Vagina (tissue), 2 donors: ENCODE measurements around the gene NFIB. TPM values are rescaled to one million over a fixed set of nuclear protein-coding genes. Genes with fewer than 3 reads are reported as not detected.

Experiments used
- DNase-seq, 2 donors: peaks; one replicate each; pipeline ENCODE4 v3.0.0-alpha.2; 2017; ENCODE audit errors: extremely low spot score in 2 of 2
- H3K27ac ChIP-seq: fragments of 200-600 bp; sonication (generic); one replicate; pipeline ENCODE4 v1.5.1; 2019
- H3K27me3 ChIP-seq: fragments of 200-600 bp; sonication (generic); one replicate; pipeline ENCODE4 v1.5.1; 2019
- H3K36me3 ChIP-seq, 2 donors: fragments of 200-600 bp; sonication (generic); one replicate each; pipeline ENCODE4 v1.5.1; 2017 to 2019
- H3K4me1 ChIP-seq: fragments of 200-600 bp; sonication (generic); one replicate; pipeline ENCODE4 v1.5.1; 2019
- H3K4me3 ChIP-seq, 2 donors: fragments of 200-600 bp; sonication (generic); 1 replicate in 1 of 2; 2 replicates in 1 of 2; pipeline ENCODE4 v1.5.1; 2016 to 2019
- H3K9me3 ChIP-seq: fragments of 200-600 bp; sonication (generic); one replicate; pipeline ENCODE4 v1.5.1; 2019
- POLR2A ChIP-seq, 2 donors: fragments of 450-650 bp; IDR thresholded peaks; one replicate each; pipeline ENCODE4 v1.6.1; 2017; ENCODE audit warnings: antibody characterized with exemption in 2 of 2, mild to moderate bottlenecking in 2 of 2, moderate library complexity in 2 of 2
- POLR2AphosphoS5 ChIP-seq, 2 donors: sonication (generic); formaldehyde crosslinking; IDR thresholded peaks; one replicate each; pipeline ENCODE4 v1.9.0; 2017; ENCODE audit warnings: antibody characterized with exemption in 2 of 2, mild to moderate bottlenecking in 2 of 2, low read depth in 1 of 2; ENCODE audit not compliant: insufficient read depth in 1 of 2
- intact Hi-C: fragments of 100-400 bp; cut with DNase I; formaldehyde crosslinking; loops from one replicate; pipeline ENCODE4 v1.15.1; 2023
- total RNA-seq: library from RNA; depleted of rRNA; stranded (reverse); fragments of >200 nt; gene quantifications from one replicate; pipeline ENCODE4 v1.2.3, GENCODE V29; 2016
- TF ChIP-seq, protein P1 (sequence below), 3 experiments: fragments of 450-650 bp in 2 of 3; fragments of 200-600 bp in 1 of 3; sonication (generic) in 1 of 3; IDR thresholded peaks; one replicate each; pipeline ENCODE4 v1.5.1; 2017 to 2019; ENCODE audit warnings: antibody characterized with exemption in 3 of 3, mild to moderate bottlenecking in 2 of 3, moderate library complexity in 2 of 3

The NFIB gene
- total RNA-seq, 1 donor from 2014 or later: 73.4 TPM

DNA sequence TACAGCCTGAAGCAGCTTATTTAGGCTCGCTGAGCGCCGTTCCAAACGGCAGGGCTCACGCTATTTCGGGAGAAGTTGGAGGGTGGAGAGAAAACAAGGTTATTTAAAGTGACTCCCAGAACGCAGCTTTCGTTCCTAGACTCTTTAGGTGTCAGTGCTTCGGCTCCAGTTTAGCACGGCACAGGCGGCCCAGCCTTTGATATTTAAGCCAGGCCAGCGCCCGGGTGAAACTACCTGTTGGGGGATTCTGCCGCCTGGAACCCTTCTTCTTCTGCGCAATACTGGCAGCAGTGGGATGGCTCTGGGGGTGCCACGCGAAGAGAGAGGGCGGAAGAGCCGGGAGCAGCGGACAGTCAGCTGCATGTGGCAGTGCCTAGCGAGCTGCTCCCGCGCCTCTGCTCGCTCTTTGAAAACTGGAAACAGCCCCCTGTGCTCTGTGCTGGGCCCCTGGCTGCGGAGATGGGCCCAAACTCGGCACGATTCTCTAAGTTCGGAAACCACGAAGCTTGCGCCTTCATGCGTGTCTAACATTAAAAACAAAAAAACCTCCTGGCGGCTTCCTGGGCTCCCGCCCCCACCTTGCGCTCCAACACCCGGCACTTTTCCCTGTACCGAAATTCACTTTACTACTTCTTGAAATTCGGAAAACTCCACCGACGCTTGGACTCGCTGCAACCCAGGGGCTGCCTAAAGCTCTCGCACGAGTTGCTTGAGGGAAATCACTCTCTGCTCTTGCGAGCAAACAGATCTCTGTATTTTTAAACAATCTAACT lies 34.6 kb upstream of the NFIB start:
- Histone ChIP-seq H3K4me3 (peak overlapping the region; percentile 42 to 50), H3K27ac (peak overlapping the region; percentile 59), H3K27me3 (peaks cover 5% of the 10 kb centered on the region), H3K4me1 (peaks cover 48% of the 10 kb centered on the region), H3K9me3 (no peaks in the 10 kb centered on the region), H3K36me3 (no peaks in the 10 kb centered on the region)
- intact Hi-C loops: loop anchor here (10.0 kb wide), 1 partner anchor 904 kb away; no protein-coding TSS in a partner anchor
- TF ChIP-seq, protein P1, sequence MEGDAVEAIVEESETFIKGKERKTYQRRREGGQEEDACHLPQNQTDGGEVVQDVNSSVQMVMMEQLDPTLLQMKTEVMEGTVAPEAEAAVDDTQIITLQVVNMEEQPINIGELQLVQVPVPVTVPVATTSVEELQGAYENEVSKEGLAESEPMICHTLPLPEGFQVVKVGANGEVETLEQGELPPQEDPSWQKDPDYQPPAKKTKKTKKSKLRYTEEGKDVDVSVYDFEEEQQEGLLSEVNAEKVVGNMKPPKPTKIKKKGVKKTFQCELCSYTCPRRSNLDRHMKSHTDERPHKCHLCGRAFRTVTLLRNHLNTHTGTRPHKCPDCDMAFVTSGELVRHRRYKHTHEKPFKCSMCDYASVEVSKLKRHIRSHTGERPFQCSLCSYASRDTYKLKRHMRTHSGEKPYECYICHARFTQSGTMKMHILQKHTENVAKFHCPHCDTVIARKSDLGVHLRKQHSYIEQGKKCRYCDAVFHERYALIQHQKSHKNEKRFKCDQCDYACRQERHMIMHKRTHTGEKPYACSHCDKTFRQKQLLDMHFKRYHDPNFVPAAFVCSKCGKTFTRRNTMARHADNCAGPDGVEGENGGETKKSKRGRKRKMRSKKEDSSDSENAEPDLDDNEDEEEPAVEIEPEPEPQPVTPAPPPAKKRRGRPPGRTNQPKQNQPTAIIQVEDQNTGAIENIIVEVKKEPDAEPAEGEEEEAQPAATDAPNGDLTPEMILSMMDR (IDR thresholded peaks at IDR 0.05): no peak
- no peak for TF ChIP-seq POLR2AphosphoS5 (IDR thresholded peaks at IDR 0.05; ENCODE audit: insufficient read depth in 1 of 2, low read depth in 1 of 2)
- no peak for TF ChIP-seq POLR2A (IDR thresholded peaks at IDR 0.05)
- DNase-seq: no peak

DNA sequence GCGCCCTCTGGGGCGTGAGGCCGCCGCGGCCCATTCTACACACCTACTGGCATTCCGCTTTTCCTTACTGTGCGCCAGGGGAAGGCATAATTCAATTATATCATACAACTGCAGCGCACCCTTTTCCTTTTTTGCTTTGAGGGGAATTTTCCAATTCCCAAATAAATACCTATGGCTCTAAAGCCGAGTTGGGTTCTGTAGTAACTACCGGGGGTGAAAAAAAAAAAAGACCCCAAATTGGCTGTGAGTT lies 34.1 kb upstream of the NFIB start:
- H3K27me3 ChIP-seq: peaks cover 5% of the 10 kb centered on the region

DNA sequence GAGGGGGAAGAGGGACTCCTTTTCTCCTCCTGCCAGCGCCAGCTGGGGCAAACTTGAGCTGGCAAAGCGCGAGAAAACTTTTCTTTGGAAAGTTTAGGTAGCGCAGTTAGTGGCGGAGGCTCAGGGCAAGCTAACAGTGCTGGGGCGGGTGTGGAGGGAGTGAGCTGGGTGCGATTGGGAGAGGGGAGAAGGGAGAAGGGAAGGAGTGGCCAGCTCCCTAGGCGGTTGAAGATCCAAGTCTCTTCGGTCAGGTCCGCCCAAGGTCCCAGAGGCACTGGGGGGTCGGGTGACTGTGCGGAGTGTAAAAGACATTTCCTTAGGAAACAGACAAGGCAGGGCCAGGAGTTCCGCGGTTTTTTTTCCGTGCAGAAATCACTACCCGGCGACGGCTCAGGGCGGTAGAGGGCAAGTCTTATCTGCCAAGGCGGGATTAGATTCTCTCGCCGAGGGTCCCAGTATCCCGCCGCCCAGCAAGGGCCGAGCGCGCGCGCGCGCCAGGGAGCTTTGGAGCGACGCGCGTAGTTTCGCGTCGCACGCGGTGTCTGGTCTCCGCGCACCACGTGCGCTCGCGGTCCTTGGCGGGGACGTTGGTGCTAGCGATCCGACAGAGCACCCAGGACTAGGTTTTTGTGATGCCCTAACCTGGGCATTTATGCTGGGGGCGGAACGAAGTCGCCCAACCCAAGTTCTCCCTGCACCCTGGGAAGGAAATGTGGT lies 33.6 kb upstream of the NFIB start:
- intact Hi-C loops: loop anchor here (2.0 to 10.0 kb wide), 2 partner anchors 33 to 903 kb away; partner anchors contain the start of gene NFIB
- peaks cover 46% of the 10 kb centered on the region for H3K4me1 ChIP-seq
- TF ChIP-seq, protein P1 (IDR thresholded peaks at IDR 0.05): no peak
- TF ChIP-seq POLR2A (IDR thresholded peaks at IDR 0.05): no peak
- peak in 1 of 2 donors; percentile 47 for TF ChIP-seq POLR2AphosphoS5 (IDR thresholded peaks at IDR 0.05; ENCODE audit: insufficient read depth in 1 of 2, low read depth in 1 of 2)
- peak overlapping the region; percentile 42 to 50 for H3K4me3 ChIP-seq
- H3K27ac ChIP-seq: peak overlapping the region; percentile 59
- DNase-seq: no peak
- peaks cover 5% of the 10 kb centered on the region for H3K27me3 ChIP-seq
- no peaks in the 10 kb centered on the region for H3K9me3 ChIP-seq
- no peaks in the 10 kb centered on the region for H3K36me3 ChIP-seq

More for the DNA sequence above, 34.1 kb upstream of the NFIB start:
- no peak for DNase-seq
- intact Hi-C loops: loop anchor here (10.0 kb wide), 1 partner anchor 903 kb away; no protein-coding TSS in a partner anchor
- Histone ChIP-seq H3K4me3 (peak overlapping the region; percentile 42 to 50), H3K36me3 (no peaks in the 10 kb centered on the region), H3K9me3 (no peaks in the 10 kb centered on the region), H3K4me1 (peaks cover 48% of the 10 kb centered on the region), H3K27ac (peak overlapping the region; percentile 59)
- no peak for TF ChIP-seq POLR2AphosphoS5 (IDR thresholded peaks at IDR 0.05; ENCODE audit: insufficient read depth in 1 of 2, low read depth in 1 of 2)
- TF ChIP-seq, protein P1 (IDR thresholded peaks at IDR 0.05): no peak

DNA sequence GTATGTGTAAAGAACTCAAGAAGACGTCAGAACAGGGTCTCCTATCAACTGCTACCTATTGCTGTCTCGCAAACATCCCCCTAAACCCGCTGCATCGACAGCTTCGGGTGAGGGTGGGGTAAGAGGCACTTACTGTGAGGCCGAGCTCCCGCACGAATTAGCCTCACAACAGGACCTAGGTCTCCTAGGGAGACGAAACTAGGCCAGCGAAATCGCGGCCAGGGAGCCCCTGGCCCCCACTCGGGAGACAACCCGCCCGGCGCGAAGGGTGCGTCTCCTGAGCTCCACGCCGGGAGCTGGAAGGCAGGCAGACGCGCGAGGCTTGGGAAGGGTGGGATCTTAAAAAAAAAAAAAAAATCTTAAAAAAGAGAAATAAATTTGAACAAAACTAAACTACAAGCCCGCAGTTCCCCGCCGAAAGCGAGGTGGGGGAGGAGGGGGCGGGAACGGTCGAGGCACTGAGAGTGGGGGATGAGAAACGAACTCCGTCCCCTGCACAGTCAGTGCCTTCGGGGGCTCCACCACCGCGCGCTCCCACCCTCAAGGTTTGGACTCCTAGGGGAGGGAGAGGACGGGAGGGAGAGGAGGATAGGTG lies 33.0 kb upstream of the NFIB start:
- no peak for TF ChIP-seq POLR2A (IDR thresholded peaks at IDR 0.05)
- TF ChIP-seq, protein P1 (IDR thresholded peaks at IDR 0.05): no peak
- no peak for TF ChIP-seq POLR2AphosphoS5 (IDR thresholded peaks at IDR 0.05; ENCODE audit: insufficient read depth in 1 of 2, low read depth in 1 of 2)
- Histone ChIP-seq H3K27ac (peak overlapping the region; percentile 59), H3K4me1 (peaks cover 40% of the 10 kb centered on the region), H3K27me3 (peaks cover 5% of the 10 kb centered on the region), H3K36me3 (no peaks in the 10 kb centered on the region), H3K9me3 (no peaks in the 10 kb centered on the region), H3K4me3 (peak overlapping the region; percentile 42 to 50)
- intact Hi-C loops: loop anchor here (2.0 to 10.0 kb wide), 2 partner anchors 32 to 902 kb away; partner anchors contain the start of gene NFIB
- no peak for DNase-seq
